SK-N-SH (cell line): ENCODE data around the gene TMX2. TPM values are rescaled to one million over a fixed set of nuclear protein-coding genes. Genes with fewer than 3 reads are reported as not detected.
A peak's percentile ranks its signal among the peaks of the same experiment; 100 is the strongest.

Source experiments
- CTCF ChIA-PET: fragments of 300-600, 350-600 bp; formaldehyde crosslinking; extraction: SDS; loops from one replicate; lab custom pipeline; 2021; lab: Yijun Ruan, JAX
- POLR2A ChIA-PET: fragments of 350-600 bp; sonication (Branson Sonifier 250); formaldehyde crosslinking; extraction: SDS; loops from one replicate; lab custom pipeline; 2020; ENCODE audit warnings: antibody characterized with exemption, inconsistent platforms; lab: Yijun Ruan, JAX
- DNase-seq: peaks from one replicate; pipeline ENCODE4 v3.0.0; 2012
- H2AFZ ChIP-seq: fragments of 200-600 bp; sonication (generic); 2 replicates; pipeline ENCODE4 v1.8.1; 2016; ENCODE audit warnings: antibody characterized with exemption, mild to moderate bottlenecking, low read depth
- H3F3A ChIP-seq: fragments of 200-600 bp; sonication (generic); replicated peaks from 2 replicates; pipeline ENCODE3; 2016; ENCODE audit warnings: antibody characterized with exemption, mild to moderate bottlenecking; ENCODE audit not compliant: insufficient read depth
- H3K27ac ChIP-seq, 2 experiments: fragments of 200-500 bp in 1 of 2; fragments of 200-600 bp in 1 of 2; sonication (Bioruptor generic) in 1 of 2; sonication (generic), shearing (Covaris generic) in 1 of 2; 2 replicates each; pipeline versions ENCODE4 v1.5.1 to v1.6.1; 2014 to 2016; ENCODE audit warnings: low read depth in 2 of 2, inconsistent platforms in 1 of 2, low read length in 1 of 2, mild to moderate bottlenecking in 1 of 2, mixed read lengths in 1 of 2
- H3K27me3 ChIP-seq: fragments of 200-600 bp; sonication (generic), shearing (Covaris generic); 2 replicates; pipeline ENCODE4 v1.6.1; 2016; ENCODE audit warnings: mixed run types; ENCODE audit not compliant: insufficient read depth
- H3K36me3 ChIP-seq, 2 experiments: fragments of 200-500 bp in 1 of 2; fragments of 200-600 bp in 1 of 2; sonication (Bioruptor generic) in 1 of 2; sonication (generic) in 1 of 2; replicated peaks in 1 of 2; 2 replicates each; pipeline versions ENCODE3 to v1.5.1; 2014 to 2016; ENCODE audit warnings: low read length in 1 of 2, mild to moderate bottlenecking in 1 of 2; ENCODE audit not compliant: insufficient read depth in 2 of 2, control insufficient read depth in 1 of 2
- H3K4me1 ChIP-seq, 2 experiments: fragments of 200-500 bp in 1 of 2; fragments of 200-600 bp in 1 of 2; sonication (Bioruptor generic) in 1 of 2; sonication (generic), shearing (Covaris generic) in 1 of 2; 2 replicates each; pipeline versions ENCODE4 v1.5.1 to v1.6.1; 2014 to 2016; ENCODE audit warnings: low read depth in 1 of 2, low read length in 1 of 2, mixed run types in 1 of 2; ENCODE audit not compliant: insufficient read depth in 2 of 2, control insufficient read depth in 1 of 2
- H3K4me2 ChIP-seq: fragments of 200-600 bp; sonication (generic), shearing (Covaris generic); 2 replicates; pipeline ENCODE4 v1.6.1; 2017; ENCODE audit warnings: mixed run types
- H3K4me3 ChIP-seq, 2 experiments: fragments of 200-500 bp in 1 of 2; fragments of 200-600 bp in 1 of 2; sonication (Bioruptor generic) in 1 of 2; sonication (generic), shearing (Covaris generic) in 1 of 2; 2 replicates each; pipeline versions ENCODE4 v1.5.1 to v1.8.1; 2014 to 2016; ENCODE audit warnings: low read depth in 2 of 2, inconsistent platforms in 1 of 2, low read length in 1 of 2, mild to moderate bottlenecking in 1 of 2, mixed read lengths in 1 of 2, moderate library complexity in 1 of 2
- H3K79me2 ChIP-seq: fragments of 200-600 bp; sonication (generic); 2 replicates; pipeline ENCODE4 v1.8.1; 2017; ENCODE audit warnings: mild to moderate bottlenecking; ENCODE audit not compliant: insufficient read depth
- H3K9ac ChIP-seq: fragments of 200-600 bp; sonication (generic); 2 replicates; pipeline ENCODE4 v1.6.1; 2017; ENCODE audit warnings: mixed run types
- H3K9me2 ChIP-seq: fragments of 200-600 bp; sonication (generic); 2 replicates; pipeline ENCODE4 v1.6.1; 2017; ENCODE audit warnings: mixed run types
- H3K9me3 ChIP-seq: fragments of 200-600 bp; sonication (generic); 2 replicates; pipeline ENCODE4 v1.6.1; 2017; ENCODE audit warnings: mixed run types, mild to moderate bottlenecking, moderate library complexity
- H4K20me1 ChIP-seq: fragments of 200-600 bp; sonication (generic); 2 replicates; pipeline ENCODE4 v1.6.1; 2017; ENCODE audit warnings: mild to moderate bottlenecking, mixed run types; ENCODE audit not compliant: insufficient read depth
- CHD2 ChIP-seq: fragments of 150-350 bp; IDR thresholded peaks from 2 replicates; pipeline ENCODE4 v1.6.1; 2018; ENCODE audit warnings: low read length; ENCODE audit not compliant: partially characterized antibody
- CTCF ChIP-seq: fragments of 200-600 bp; sonication (generic); IDR thresholded peaks from 2 replicates; pipeline ENCODE4 v1.6.1; 2017; ENCODE audit warnings: antibody characterized with exemption, mild to moderate bottlenecking, moderate library complexity
- EP300 ChIP-seq, 2 experiments: IDR thresholded peaks; 2 replicates each; pipeline versions ENCODE4 v1.4.0 to v1.6.1; 2012; ENCODE audit warnings: borderline replicate concordance in 1 of 2, low read depth in 1 of 2, low read length in 1 of 2
- EZH2phosphoT487 ChIP-seq: fragments of 200-600 bp; sonication (generic); IDR thresholded peaks from 2 replicates; pipeline ENCODE4 v1.6.1; 2017; ENCODE audit warnings: low read depth, mixed run types, mild to moderate bottlenecking, antibody characterized with exemption, moderate library complexity, borderline replicate concordance
- GATA2 ChIP-seq: sonication (generic); formaldehyde crosslinking; IDR thresholded peaks from 2 replicates; pipeline ENCODE4 v1.5.0; 2020; ENCODE audit warnings: mild to moderate bottlenecking, missing genetic modification reagents
- MXI1 ChIP-seq: IDR thresholded peaks from 2 replicates; pipeline ENCODE4 v1.6.1; 2012; ENCODE audit warnings: mild to moderate bottlenecking, low read depth, low read length, improper control_type of control experiment
- NRF1 ChIP-seq: IDR thresholded peaks from 2 replicates; pipeline ENCODE4 v1.6.1; 2012; ENCODE audit warnings: low read depth, mild to moderate bottlenecking, low read length
- RXRA ChIP-seq: IDR thresholded peaks from 2 replicates; pipeline ENCODE4 v1.4.0; 2012; ENCODE audit warnings: low read depth, mild to moderate bottlenecking, borderline replicate concordance
- TEAD4 ChIP-seq: IDR thresholded peaks from 2 replicates; pipeline ENCODE4 v1.4.0; 2012; ENCODE audit warnings: mild to moderate bottlenecking, borderline replicate concordance; ENCODE audit not compliant: insufficient read depth
- WGBS: methylation state at CpG from one replicate; pipeline ENCODE4 v1.1.6; 2017; ENCODE audit warnings: low lambda C conversion rate; 5-methylcytosine and 5-hydroxymethylcytosine counted together
- polyA plus RNA-seq, 3 experiments: library from polyadenylated mRNA; depleted of rRNA; stranded (reverse); fragments of >200 nt; gene quantifications; 2 replicates each; pipeline ENCODE4 v1.2.3, GENCODE V29; 2012
- TF ChIP-seq, protein P1 (sequence below): IDR thresholded peaks from 2 replicates; pipeline ENCODE4 v1.6.1; 2012; ENCODE audit warnings: mild to moderate bottlenecking, low read depth, low read length, moderate library complexity
- TF ChIP-seq, protein P2 (sequence below): IDR thresholded peaks from 2 replicates; pipeline ENCODE4 v1.4.0; 2012; ENCODE audit warnings: low read depth, borderline replicate concordance

TMX2 gene
- polyA plus RNA-seq, 1 of the 3 experiments (the other 2 are of a cell fraction) = 88.6 TPM

DNA sequence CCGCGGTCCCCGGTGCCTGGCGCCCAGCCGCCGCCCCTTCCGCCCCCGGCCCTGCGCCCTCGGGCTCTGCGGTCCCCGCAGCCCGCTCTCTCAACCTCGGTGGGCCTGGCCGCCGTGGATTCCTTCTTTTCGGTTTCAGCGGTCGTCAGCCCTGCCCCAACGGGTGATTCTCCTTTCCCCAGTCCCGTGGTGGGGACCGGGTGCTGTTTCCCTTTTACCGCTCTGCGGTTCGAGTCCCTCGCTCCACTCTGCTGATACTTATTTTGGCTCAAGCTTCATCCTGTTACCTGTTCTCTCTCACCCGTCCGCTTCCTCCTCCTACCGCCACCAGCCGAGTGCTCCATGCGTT, 44.0 kb upstream of the TMX2 start:
- no peak for DNase-seq
- H3K27ac ChIP-seq = peak overlapping the region; percentile 93 to 97
- peak overlapping the region; percentile 87 for H3K9ac ChIP-seq
- peaks cover 55% of the 10 kb centered on the region for H3K79me2 ChIP-seq
- H3K4me3 ChIP-seq = peak overlapping the region; percentile 78 to 85
- TF ChIP-seq CHD2 (no peak), CTCF (no peak), GATA2 (CRISPR knock-in tag) (no peak), EZH2phosphoT487 (no peak), EP300 (IDR thresholded peaks at IDR 0.05; ENCODE audit: borderline replicate concordance in 1 of 2, low read depth in 1 of 2, low read length in 1 of 2) (no peak), TEAD4 (no peak)
- peak overlapping the region; percentile 20; the same call in 1 of the 2 replicates for H2AFZ ChIP-seq
- H4K20me1 ChIP-seq = no peaks in the 10 kb centered on the region
- peak overlapping the region; percentile 86 for H3K4me2 ChIP-seq
- H3K36me3 ChIP-seq = peaks cover 16 to 21% of the 10 kb centered on the region in 2 experiments
- ChIA-PET CTCF (interaction anchor here (0.7 to 1.3 kb wide), 4 partner anchors 11 to 210 kb away, joined by 3 to 5 read pairs (median 4); no protein-coding TSS in a partner anchor), POLR2A (no interaction called here)
- no peaks in the 10 kb centered on the region for H3K9me3 ChIP-seq
- no peaks in the 10 kb centered on the region for H3F3A ChIP-seq
- H3K9me2 ChIP-seq = no peaks in the 10 kb centered on the region
- peaks cover 9 to 12% of the 10 kb centered on the region in 2 experiments; a peak in 3 of 4 replicates for H3K4me1 ChIP-seq
- H3K27me3 ChIP-seq = no peaks in the 10 kb centered on the region
- WGBS = under 1% methylated on average over 21 of the region's 31 CpGs

DNA sequence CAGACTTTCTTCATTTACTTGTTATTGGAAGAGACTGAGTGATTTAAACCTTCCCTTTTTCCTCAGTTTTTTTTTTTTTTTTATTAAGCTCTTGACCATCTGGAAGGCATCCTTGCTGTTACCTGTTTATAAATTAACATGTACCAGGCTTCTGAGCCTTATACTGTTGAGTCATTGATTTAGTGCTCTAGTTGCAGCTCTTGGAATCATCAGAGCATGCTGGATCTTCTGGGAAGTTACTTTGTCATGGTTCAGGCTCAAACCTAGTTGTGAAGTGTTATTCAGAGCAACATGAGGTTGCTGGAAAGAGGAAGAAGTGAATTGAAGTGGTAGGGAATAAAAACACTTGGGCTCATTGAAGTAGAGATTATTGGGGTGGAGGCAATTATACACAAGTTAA, 38.1 kb upstream of the TMX2 start:
- H3K27ac ChIP-seq = no peak overlapping the region
- peaks cover 16% of the 10 kb centered on the region; the same call in 1 of the 2 replicates for H4K20me1 ChIP-seq
- no peaks in the 10 kb centered on the region for H3K27me3 ChIP-seq
- H3K4me3 ChIP-seq = no peak overlapping the region
- H2AFZ ChIP-seq = no peak overlapping the region
- TF ChIP-seq RXRA (no peak), MXI1 (no peak), NRF1 (no peak)
- TF ChIP-seq, protein P1, sequence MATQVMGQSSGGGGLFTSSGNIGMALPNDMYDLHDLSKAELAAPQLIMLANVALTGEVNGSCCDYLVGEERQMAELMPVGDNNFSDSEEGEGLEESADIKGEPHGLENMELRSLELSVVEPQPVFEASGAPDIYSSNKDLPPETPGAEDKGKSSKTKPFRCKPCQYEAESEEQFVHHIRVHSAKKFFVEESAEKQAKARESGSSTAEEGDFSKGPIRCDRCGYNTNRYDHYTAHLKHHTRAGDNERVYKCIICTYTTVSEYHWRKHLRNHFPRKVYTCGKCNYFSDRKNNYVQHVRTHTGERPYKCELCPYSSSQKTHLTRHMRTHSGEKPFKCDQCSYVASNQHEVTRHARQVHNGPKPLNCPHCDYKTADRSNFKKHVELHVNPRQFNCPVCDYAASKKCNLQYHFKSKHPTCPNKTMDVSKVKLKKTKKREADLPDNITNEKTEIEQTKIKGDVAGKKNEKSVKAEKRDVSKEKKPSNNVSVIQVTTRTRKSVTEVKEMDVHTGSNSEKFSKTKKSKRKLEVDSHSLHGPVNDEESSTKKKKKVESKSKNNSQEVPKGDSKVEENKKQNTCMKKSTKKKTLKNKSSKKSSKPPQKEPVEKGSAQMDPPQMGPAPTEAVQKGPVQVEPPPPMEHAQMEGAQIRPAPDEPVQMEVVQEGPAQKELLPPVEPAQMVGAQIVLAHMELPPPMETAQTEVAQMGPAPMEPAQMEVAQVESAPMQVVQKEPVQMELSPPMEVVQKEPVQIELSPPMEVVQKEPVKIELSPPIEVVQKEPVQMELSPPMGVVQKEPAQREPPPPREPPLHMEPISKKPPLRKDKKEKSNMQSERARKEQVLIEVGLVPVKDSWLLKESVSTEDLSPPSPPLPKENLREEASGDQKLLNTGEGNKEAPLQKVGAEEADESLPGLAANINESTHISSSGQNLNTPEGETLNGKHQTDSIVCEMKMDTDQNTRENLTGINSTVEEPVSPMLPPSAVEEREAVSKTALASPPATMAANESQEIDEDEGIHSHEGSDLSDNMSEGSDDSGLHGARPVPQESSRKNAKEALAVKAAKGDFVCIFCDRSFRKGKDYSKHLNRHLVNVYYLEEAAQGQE = no peak
- TF ChIP-seq, protein P2, sequence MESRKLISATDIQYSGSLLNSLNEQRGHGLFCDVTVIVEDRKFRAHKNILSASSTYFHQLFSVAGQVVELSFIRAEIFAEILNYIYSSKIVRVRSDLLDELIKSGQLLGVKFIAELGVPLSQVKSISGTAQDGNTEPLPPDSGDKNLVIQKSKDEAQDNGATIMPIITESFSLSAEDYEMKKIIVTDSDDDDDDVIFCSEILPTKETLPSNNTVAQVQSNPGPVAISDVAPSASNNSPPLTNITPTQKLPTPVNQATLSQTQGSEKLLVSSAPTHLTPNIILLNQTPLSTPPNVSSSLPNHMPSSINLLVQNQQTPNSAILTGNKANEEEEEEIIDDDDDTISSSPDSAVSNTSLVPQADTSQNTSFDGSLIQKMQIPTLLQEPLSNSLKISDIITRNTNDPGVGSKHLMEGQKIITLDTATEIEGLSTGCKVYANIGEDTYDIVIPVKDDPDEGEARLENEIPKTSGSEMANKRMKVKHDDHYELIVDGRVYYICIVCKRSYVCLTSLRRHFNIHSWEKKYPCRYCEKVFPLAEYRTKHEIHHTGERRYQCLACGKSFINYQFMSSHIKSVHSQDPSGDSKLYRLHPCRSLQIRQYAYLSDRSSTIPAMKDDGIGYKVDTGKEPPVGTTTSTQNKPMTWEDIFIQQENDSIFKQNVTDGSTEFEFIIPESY = no peak
- no peaks in the 10 kb centered on the region for H3K9me2 ChIP-seq
- H3K4me2 ChIP-seq = no peak overlapping the region
- H3F3A ChIP-seq = peaks cover 2% of the 10 kb centered on the region
- POLR2A ChIA-PET = no interaction called here
- peaks cover 38 to 52% of the 10 kb centered on the region in 2 experiments for H3K36me3 ChIP-seq
- H3K4me1 ChIP-seq = peaks cover 3 to 4% of the 10 kb centered on the region in 2 experiments; a peak in 3 of 4 replicates
- CTCF ChIA-PET = no interaction called here
- peaks cover 98% of the 10 kb centered on the region for H3K79me2 ChIP-seq
- DNase-seq = no peak
- H3K9me3 ChIP-seq = no peaks in the 10 kb centered on the region
- no peak overlapping the region for H3K9ac ChIP-seq
